ENCODE measurements around the gene SHMT2.

The SHMT2 gene

DNA sequence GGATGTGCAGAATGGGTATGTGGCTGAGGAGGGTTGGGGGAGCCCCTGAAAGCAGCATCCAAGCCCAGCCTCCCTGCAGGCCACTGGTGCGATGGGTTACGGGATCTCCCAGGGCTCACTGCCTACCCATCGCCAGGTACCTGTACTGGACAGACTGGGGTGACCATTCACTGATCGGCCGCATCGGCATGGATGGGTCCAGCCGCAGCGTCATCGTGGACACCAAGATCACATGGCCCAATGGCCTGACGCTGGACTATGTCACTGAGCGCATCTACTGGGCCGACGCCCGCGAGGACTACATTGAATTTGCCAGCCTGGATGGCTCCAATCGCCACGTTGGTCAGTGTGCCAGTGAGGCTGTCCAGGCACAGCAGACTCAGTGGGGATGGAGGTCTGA is 31.2 kb upstream of the SHMT2 start:
- DNase-seq (ENCODE audit: low read depth), result no peak

DNA sequence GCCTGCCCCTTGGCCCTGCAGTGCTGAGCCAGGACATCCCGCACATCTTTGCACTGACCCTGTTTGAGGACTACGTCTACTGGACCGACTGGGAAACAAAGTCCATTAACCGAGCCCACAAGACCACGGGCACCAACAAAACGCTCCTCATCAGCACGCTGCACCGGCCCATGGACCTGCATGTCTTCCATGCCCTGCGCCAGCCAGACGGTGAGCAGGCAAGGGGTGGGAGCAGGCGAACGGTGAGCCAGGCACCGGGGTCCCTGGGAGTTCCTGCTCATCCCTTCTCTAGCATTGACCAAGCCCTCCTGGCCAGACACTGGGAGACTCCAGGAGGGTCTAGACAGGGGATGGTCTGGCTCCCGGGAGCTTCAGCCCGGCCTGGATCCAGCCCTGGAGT is 30.3 kb upstream of the SHMT2 start:
- DNase-seq (ENCODE audit: low read depth), result no peak

DNA sequence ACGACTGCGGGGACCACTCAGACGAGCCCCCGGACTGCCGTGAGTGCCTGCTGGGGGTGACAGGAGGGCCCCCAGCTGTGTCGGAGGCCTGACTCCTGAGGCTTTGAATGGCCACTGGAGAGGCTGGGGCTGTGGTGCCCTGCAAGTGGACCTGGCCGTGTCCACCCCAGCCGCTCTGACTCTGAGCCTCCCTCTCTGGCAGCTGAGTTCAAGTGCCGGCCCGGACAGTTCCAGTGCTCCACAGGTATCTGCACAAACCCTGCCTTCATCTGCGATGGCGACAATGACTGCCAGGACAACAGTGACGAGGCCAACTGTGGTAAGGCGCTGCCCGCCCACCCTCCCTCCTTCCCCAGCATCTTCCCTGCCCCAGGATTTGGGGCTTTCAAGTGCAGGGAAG is 29.0 kb upstream of the SHMT2 start:
- DNase-seq (ENCODE audit: low read depth), result no peak

DNA sequence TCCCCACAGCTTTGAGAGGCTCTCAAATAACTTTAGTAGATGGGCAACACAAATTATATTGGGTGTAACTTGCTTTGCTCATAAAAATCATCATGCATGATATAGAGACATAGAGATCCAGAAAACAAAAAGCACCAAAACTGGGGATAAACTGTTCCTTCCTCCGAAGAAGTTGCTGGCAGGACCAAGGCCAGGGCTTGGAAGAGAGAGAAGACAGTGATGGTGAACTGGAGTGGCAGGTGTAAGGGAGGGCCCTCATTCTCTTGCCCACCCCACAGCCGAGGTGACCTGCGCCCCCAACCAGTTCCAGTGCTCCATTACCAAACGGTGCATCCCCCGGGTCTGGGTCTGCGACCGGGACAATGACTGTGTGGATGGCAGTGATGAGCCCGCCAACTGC is 28.3 kb upstream of the SHMT2 start:
- no peak for DNase-seq (ENCODE audit: low read depth)

DNA sequence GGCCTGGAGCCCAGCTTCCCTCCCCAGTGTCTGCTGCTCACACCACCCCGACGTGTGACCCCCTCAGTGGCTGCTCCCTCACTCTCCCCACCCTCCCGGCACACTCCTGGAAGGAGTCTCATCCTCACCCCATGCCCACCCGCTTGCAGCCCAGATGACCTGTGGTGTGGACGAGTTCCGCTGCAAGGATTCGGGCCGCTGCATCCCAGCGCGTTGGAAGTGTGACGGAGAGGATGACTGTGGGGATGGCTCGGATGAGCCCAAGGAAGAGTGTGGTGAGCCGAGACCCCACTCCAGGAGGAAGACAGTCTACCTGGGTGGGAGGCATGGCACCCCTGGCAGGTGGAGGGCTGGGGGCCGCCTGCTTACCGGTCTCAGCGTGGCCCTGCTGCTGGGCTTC is 27.9 kb upstream of the SHMT2 start:
- no peak for DNase-seq (ENCODE audit: low read depth)

DNA sequence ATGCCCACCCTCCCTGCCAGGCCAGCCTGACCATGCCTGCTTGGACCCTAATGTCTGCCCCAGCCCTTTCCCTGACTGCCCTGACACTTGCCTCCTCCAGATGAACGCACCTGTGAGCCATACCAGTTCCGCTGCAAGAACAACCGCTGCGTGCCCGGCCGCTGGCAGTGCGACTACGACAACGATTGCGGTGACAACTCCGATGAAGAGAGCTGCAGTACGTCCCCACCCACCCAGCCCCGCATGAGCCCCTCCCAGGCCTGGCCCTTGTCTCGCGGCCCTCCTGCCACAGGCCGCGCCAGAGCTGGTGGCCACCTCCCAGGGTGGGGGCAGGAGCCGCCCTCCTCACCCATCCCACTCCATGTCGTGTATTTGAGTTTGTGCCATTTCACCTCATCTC is 27.2 kb upstream of the SHMT2 start:
- no peak for DNase-seq (ENCODE audit: low read depth)

DNA sequence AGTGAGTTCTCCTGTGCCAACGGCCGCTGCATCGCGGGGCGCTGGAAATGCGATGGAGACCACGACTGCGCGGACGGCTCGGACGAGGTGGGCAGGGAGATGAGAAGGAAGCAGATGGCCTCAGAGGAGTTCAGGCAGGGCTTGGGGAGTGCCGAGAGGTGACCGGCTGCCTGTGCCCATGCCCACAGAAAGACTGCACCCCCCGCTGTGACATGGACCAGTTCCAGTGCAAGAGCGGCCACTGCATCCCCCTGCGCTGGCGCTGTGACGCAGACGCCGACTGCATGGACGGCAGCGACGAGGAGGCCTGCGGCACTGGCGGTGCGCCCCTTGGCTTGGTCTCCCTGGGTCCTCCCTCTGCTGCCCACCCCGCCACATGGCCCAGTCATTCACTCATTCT is 26.3 kb upstream of the SHMT2 start:
- no peak for DNase-seq (ENCODE audit: low read depth)

DNA sequence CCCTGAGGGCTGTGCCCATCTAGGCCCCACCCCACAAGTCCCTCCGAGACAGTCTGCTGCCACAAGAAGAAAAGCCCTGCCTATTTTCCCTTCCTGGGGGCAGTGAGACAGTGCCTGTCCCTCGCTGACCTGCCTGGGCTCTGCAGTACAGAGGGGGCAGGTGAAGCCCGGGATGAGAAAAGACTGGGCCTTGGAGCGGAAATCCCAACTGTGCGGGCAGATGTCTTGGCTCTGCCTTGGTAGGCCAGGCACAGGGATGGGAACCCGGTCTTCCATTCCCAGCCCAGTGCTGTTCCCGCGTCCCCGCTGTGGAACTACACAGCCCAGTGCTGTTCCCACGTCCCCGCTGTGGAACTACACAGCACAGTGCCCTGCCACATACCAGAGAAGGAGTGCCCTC is 25.7 kb upstream of the SHMT2 start:
- no peak for DNase-seq (ENCODE audit: low read depth)

DNA sequence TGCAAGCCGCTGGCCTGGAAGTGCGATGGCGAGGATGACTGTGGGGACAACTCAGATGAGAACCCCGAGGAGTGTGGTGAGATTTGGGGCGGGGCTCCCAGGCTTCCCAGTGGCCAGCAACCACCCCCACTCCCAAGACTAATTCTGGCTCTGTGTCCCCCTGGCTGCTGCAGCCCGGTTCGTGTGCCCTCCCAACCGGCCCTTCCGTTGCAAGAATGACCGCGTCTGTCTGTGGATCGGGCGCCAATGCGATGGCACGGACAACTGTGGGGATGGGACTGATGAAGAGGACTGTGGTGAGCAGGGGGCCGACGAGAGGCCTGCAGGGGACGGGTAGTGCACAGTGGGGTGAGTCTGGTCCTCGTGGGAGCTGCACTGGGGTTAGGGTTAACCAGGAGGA is 25.1 kb upstream of the SHMT2 start:
- no peak for DNase-seq (ENCODE audit: low read depth)

DNA sequence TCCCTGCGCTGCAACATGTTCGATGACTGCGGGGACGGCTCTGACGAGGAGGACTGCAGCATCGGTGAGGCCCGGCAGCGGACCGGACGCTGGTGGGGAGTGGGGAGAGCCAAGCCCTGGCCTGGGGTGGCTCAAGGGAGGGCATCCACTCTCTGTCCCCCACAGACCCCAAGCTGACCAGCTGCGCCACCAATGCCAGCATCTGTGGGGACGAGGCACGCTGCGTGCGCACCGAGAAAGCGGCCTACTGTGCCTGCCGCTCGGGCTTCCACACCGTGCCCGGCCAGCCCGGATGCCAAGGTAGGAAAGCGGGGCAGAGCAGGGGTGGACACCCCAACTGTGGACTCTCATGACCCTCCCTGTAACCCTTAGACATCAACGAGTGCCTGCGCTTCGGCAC is 24.3 kb upstream of the SHMT2 start:
- no peak for DNase-seq (ENCODE audit: low read depth)

DNA sequence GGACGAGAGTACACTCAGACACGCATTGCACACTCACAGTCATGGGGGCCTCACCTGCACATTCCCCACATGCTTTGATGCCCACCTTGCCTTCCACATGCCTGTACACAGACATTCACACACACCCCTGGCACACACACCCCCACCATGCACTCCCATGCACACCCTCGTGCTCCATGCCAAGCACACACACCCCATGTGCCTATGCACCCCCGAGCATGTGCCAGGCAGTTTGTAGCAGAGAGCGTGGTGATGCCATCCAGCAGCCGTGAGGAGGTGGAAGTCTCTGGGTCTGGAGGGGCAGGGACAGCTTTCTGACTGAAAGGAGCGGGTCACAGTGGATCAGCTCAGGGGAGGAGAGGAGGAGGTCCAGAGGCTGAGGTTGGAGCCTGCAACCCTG is 23.6 kb upstream of the SHMT2 start:
- no peak for DNase-seq (ENCODE audit: low read depth)

DNA sequence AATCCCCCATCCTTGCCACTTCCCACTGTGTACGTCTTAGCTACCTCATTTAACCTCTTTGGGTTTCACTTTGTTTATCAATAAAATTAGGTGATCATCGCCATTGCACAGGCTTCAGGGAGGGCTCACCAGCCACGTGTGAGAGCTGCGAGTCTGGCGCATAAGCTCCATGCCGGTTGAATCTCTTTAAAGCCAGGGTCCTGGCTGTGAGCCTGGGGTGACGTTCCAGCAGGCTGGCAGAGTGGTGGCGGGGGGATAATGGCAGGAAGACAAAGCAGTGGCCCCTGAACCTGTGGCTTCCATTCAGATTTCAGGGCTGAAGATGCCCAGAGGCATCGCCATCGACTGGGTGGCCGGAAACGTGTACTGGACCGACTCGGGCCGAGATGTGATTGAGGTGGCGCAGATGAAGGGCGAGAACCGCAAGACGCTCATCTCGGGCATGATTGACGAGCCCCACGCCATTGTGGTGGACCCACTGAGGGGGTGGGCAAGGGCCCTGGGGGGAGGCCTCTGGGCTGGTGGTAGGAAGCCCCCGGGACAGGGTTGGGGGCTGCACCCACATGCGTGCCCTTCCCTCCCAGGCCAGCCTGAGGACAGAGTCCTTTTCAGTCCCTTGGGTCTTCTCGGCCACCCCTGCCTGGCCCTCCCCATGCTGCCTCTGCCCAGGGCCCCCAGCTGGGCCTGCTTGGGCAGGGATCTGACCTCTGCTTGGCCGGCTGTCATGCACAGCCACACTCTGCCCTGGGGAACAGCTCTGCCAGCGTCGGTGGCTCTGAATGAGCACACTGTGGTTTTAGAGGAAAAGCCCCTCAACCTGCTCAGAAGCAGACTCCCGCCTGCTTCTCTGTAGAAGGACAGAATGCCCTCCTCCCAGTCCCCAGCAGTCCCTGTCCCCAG is 21.5 kb upstream of the SHMT2 start:
- DNase-seq (ENCODE audit: low read depth), result no peak

DNA sequence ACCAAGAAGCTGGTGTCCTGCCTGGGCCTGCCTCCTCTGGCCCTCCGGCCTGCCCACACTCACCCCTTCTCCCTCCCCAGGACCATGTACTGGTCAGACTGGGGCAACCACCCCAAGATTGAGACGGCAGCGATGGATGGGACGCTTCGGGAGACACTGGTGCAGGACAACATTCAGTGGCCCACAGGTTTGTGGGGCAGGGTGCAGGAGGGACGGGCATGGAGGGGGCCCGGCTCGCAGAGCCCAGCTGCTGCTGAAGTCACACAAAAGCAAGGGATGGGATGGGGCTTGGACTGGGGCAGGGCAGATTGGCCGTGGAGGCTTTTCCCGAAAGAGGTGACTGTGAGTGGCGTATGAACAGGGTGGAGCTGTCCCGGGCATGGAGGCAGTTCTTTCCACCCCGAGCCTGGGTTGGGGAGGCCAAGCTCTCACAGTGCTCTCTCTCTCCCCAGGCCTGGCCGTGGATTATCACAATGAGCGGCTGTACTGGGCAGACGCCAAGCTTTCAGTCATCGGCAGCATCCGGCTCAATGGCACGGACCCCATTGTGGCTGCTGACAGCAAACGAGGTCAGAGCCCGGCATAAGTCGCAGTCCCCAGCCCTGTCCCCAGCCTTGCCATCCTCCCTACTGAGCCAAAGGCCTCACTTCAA is 20.8 kb upstream of the SHMT2 start:
- DNase-seq (ENCODE audit: low read depth), result no peak

DNA sequence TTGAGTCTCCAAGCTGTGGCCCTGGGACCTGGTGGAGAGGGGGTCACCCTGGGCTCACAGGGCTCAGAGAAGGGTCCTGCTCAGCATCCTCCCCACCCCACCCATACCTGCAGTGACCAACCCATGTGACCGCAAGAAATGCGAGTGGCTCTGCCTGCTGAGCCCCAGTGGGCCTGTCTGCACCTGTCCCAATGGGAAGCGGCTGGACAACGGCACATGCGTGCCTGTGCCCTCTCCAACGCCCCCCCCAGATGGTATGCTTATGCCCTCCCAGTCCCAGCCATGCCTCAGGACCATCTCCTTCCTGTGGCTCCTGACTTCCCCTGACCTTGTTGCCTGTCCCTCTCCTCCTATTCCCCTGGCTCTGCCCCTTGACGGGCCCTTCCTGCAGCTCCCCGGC is 19.6 kb upstream of the SHMT2 start:
- no peak for DNase-seq (ENCODE audit: low read depth)

DNA sequence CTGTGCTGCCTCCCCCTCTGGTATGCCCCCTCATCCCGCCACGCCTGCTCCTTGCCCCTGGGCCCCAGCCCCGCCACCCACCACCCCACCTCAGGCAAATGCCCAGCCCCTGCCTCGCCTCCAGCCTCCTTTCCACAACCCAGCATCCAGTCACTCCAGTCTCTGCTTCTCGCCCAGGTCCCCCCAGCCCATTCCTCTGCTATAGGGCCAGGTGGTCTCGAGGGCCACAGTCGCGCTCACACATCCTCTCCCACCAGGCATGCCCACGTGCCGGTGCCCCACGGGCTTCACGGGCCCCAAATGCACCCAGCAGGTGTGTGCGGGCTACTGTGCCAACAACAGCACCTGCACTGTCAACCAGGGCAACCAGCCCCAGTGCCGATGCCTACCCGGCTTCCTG is 19.1 kb upstream of the SHMT2 start:
- no peak for DNase-seq (ENCODE audit: low read depth)

DNA sequence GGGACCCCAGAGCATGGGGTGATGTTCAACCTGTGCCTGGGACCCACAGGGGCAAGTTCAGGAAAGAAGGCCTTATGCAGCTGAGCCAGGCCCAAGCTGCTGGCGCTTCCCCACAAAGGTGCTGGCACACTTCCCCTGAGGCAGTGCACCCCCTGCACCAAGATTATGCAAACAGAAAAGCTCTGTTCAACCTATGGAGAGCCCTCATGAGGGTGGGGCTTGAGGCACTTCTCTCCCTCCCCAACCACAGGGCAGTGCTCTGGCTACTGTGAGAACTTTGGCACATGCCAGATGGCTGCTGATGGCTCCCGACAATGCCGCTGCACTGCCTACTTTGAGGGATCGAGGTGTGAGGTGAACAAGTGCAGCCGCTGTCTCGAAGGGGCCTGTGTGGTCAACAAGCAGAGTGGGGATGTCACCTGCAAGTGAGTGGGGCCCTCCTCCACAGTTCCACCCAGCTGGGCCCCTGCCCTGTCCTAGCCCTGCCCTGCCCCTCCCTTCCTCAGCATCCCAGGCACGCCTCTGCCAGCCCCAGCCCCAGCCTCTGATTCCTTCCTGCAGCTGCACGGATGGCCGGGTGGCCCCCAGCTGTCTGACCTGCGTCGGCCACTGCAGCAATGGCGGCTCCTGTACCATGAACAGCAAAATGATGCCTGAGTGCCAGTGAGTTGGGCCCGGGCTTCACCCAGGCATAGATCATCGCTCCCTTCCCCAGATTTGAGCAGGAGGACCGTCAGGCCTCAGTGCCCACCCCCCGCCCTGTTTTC is 18.4 kb upstream of the SHMT2 start:
- DNase-seq (ENCODE audit: low read depth), result no peak

DNA sequence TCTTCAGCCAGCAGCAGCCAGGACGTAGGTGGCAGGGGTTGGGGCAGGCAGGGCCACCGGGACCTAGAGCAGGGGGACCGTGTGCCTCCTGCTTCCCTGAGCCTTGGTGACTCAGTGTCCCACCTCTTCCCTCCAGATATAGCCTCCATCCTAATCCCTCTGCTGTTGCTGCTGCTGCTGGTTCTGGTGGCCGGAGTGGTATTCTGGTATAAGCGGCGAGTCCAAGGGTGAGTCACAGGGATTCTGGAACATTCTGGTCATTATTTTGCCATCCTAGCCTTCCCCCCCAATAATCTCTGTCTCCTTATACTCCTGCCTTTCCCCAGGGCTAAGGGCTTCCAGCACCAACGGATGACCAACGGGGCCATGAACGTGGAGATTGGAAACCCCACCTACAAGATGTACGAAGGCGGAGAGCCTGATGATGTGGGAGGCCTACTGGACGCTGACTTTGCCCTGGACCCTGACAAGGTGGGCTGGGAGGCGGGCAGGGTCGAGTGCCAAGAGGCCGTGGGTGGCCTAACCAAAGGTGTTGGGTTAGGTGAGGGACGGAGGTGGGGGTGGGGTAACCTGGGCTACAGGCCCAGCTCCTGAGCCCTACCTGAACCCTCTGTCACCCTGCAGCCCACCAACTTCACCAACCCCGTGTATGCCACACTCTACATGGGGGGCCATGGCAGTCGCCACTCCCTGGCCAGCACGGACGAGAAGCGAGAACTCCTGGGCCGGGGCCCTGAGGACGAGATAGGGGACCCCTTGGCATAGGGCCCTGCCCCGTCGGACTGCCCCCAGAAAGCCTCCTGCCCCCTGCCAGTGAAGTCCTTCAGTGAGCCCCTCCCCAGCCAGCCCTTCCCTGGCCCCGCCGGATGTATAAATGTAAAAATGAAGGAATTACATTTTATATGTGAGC is 17.5 kb upstream of the SHMT2 start:
- DNase-seq (ENCODE audit: low read depth), result no peak

DNA sequence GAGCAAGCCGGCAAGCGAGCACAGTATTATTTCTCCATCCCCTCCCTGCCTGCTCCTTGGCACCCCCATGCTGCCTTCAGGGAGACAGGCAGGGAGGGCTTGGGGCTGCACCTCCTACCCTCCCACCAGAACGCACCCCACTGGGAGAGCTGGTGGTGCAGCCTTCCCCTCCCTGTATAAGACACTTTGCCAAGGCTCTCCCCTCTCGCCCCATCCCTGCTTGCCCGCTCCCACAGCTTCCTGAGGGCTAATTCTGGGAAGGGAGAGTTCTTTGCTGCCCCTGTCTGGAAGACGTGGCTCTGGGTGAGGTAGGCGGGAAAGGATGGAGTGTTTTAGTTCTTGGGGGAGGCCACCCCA is 16.8 kb upstream of the SHMT2 start:
- no peak for DNase-seq (ENCODE audit: low read depth)

DNA sequence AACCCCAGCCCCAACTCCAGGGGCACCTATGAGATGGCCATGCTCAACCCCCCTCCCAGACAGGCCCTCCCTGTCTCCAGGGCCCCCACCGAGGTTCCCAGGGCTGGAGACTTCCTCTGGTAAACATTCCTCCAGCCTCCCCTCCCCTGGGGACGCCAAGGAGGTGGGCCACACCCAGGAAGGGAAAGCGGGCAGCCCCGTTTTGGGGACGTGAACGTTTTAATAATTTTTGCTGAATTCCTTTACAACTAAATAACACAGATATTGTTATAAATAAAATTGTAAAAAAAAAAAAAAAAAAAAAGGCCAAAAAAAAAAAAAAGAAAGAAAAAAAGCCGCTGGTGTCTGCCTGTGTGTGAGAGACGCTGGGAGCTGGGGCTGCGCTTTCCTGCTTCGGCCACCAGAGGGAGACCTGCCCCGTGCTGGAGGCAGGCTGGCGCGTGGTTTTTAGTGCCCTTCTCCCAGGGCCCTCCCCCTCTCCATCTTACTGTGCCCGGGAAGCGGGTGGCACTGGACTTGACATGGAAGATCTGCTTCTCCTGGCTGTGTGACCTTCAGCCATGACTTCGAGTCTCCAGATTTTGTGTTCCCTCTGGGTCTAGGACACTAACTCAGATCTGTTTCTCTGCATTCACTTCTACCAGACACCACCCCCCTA is 16.3 kb upstream of the SHMT2 start:
- DNase-seq (ENCODE audit: low read depth), result peak; percentile 76

DNA sequence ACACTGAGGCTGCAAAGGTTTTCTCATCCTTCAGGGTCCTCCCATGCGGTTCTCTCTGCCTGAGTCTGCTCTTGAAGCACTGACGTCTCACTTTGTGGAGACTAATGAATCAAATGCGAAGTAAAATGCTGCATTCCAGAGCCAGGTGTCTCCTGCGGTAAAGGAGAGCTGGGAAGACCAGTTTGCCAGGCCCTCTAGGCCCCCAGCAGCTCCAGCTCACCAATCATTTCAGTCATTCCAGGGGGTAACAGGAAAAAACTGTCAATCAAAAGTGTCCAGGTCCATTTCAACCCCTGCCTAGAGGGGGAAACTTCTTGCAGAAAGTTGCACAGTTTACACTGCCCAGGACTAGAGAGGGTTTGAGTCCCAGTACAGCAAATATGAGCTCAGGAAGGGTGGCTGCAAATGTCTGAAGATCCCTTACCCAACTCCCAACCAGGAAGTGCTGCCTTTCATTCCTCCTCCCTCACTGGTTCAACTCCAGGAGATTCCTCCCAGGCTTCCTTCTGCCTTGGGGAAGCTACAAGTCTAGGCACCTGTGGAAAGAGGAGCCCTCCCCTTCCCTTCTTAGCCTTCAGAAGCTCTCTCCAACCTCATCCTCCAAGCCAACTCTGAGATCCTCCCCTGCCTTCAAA is 15.6 kb upstream of the SHMT2 start:
- no peak for DNase-seq (ENCODE audit: low read depth)

DNA sequence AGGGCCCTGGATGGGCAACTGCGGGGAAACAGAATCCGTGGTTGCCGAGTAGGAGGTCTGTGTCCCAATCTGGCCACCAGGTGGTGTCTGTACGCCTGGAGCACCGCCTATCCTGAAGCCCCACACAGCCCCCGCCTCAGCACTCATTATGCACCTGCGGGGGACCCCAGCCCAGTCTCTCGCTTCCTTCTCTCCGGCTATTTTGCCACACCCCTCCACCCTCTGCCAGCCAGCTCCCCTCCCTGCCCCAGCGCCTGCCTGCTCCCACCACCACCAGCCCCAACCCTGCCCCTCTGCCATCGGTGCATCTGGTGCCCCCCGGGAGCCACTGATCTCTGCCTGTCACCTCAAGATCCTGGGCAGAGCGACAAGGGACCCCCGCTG is 15.1 kb upstream of the SHMT2 start:
- peak; percentile 55 for DNase-seq (ENCODE audit: low read depth)
